ENCODE measurements around the gene NUP93.

DNA sequence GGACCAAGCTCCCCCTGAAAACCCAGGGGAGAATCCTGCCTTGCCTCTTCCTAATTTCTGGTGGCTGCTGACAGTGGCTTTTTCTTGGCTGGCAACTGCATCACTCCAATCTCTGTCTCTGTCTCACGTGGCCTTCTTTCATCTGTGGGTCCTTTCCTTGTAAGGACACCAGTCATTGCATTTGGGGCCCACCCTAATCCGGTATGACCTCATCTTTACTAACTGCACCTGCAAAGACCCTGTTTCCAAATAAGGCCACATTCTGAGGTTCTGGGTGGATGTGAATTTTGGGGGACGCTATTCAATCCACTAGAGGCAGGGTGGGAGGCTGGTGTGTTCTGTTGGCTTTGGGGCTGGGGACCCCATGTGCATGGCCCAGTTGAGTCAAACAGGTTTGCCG, 146.1 kb downstream of the NUP93 start:
- TF ChIP-seq, protein P1, sequence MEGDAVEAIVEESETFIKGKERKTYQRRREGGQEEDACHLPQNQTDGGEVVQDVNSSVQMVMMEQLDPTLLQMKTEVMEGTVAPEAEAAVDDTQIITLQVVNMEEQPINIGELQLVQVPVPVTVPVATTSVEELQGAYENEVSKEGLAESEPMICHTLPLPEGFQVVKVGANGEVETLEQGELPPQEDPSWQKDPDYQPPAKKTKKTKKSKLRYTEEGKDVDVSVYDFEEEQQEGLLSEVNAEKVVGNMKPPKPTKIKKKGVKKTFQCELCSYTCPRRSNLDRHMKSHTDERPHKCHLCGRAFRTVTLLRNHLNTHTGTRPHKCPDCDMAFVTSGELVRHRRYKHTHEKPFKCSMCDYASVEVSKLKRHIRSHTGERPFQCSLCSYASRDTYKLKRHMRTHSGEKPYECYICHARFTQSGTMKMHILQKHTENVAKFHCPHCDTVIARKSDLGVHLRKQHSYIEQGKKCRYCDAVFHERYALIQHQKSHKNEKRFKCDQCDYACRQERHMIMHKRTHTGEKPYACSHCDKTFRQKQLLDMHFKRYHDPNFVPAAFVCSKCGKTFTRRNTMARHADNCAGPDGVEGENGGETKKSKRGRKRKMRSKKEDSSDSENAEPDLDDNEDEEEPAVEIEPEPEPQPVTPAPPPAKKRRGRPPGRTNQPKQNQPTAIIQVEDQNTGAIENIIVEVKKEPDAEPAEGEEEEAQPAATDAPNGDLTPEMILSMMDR (IDR thresholded peaks at IDR 0.05): no peak
- no peak for TF ChIP-seq EP300 (IDR thresholded peaks at IDR 0.05)
